ENCODE results near the gene HEPN1. TPM values are rescaled to one million over a fixed set of nuclear protein-coding genes. Genes with fewer than 3 reads are reported as not detected.
A peak's percentile ranks its signal among the peaks of the same experiment; 100 is the strongest.

The HEPN1 gene
- total RNA-seq, 2 experiments from 2014 or later: not detected

DNA sequence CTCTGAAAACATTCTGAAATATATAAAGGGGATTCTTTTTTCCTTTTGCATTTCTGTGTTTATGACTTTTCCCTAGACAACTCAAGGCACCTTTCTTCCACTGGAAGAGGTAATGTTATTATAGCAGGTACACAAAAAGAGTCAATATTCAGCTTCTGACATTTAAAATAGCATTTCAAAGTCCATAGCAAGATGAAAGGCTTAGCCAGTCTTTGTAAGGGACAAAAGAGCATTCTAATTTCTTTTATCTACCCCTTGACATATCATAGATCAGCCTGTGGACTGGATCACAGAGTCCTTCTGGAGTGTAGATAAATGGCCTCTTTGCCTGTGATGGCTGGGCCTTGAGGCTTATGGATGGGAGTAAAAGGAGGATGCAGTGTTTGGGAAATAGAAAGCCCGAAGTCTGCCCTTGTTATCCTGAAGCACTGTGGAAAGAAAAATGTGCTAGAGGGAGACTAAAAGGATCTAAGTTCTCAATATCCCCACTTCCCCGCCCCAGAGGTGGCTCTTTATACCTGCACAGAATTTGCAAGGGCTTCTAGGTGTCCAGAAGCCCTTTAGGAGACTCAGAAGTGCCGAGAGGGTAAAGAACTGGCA is 18.4 kb downstream of the HEPN1 start:
- Mint-ChIP-seq H3K4me1 (peaks cover 1% of the 10 kb centered on the region), H3K4me3 (no peak overlapping the region), H3K27me3 (no peaks in the 10 kb centered on the region), H3K36me3 (no peaks in the 10 kb centered on the region), H3K9me3 (no peaks in the 10 kb centered on the region), H3K27ac (no peak overlapping the region)
- no peak for DNase-seq

- H3K4me3 Mint-ChIP-seq: no peak overlapping the region
- DNase-seq: no peak
- H3K9me3 Mint-ChIP-seq: no peaks in the 10 kb centered on the region
- H3K36me3 Mint-ChIP-seq: no peaks in the 10 kb centered on the region
- H3K27ac Mint-ChIP-seq: no peak overlapping the region
- peaks cover 7% of the 10 kb centered on the region for H3K4me1 Mint-ChIP-seq
- no peaks in the 10 kb centered on the region for H3K27me3 Mint-ChIP-seq
Observed at GRCh38 chr11:124938206-124938765, 19.2 kb downstream of the HEPN1 start.

- Mint-ChIP-seq H3K4me1 (peaks cover 13% of the 10 kb centered on the region), H3K9me3 (no peaks in the 10 kb centered on the region), H3K27ac (no peak overlapping the region), H3K4me3 (no peak overlapping the region), H3K36me3 (no peaks in the 10 kb centered on the region), H3K27me3 (no peaks in the 10 kb centered on the region)
- DNase-seq: no peak
Observed at GRCh38 chr11:124938970-124939369, 19.9 kb downstream of the HEPN1 start.

DNA sequence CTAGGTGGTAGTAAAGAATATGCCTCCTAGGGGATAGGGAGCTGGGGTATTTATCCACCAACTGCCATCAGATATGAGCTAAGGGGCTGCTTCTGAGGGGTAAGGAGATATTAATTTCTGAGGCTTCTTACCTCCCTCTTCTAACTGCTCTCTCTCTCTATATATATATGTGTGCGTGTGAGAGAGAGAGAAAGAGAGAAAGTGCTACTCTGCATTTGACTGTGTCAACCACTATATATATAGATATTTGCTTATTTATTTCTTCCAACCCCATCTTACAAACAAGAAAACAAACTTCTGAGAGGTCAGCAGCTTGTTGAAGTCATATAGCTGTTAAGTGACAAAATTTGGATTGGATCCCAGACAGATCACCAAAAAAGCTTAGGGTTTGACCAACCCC is 22.7 kb downstream of the HEPN1 start:
- no peaks in the 10 kb centered on the region for H3K36me3 Mint-ChIP-seq

DNA sequence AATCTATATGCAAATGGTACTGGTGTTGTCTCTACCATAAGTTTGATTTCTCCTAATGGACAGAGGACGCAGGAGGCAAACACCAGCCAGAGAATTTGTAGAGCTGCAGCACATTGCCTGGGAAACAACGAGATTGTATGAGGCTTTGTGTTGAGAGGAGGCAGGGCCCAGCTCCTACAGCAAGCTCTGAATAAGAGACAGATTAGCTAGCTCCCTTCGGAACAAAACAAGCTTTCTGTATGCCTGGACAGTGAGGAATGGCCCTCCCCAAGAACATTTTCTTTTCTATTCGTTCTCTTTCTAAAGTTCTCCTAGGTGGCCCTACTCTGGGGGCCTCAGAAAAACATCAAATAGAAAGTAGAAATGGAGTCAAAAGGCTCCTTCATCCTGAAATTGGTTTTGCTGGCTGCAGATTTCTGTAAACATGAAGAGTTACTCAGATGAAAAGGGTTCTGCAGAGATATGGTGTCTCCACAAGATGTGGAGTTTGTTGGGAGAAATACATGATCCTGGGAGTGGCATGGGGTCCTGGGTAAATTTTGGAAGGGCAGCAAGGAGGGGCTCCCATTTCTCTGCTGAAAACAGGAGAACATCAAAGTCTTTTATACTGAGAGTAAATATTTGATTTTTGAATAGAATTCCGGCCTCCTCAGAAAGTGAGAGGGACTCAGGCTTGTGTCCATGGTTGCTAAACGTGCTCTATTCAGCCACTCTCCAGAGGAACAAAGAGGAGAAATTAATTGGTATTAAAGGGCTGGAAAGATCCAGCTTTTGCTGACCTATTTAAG is 23.6 kb downstream of the HEPN1 start:
- no peaks in the 10 kb centered on the region for H3K36me3 Mint-ChIP-seq
- no peak overlapping the region for H3K27ac Mint-ChIP-seq
- no peaks in the 10 kb centered on the region for H3K27me3 Mint-ChIP-seq
- no peaks in the 10 kb centered on the region for H3K9me3 Mint-ChIP-seq
- peaks cover 16% of the 10 kb centered on the region for H3K4me1 Mint-ChIP-seq
- H3K4me3 Mint-ChIP-seq: no peak overlapping the region
- no peak for DNase-seq

More for the DNA sequence above, 22.7 kb downstream of the HEPN1 start:
- Mint-ChIP-seq H3K27me3 (no peaks in the 10 kb centered on the region), H3K4me1 (peaks cover 16% of the 10 kb centered on the region), H3K27ac (no peak overlapping the region), H3K4me3 (no peak overlapping the region), H3K9me3 (no peaks in the 10 kb centered on the region)
- DNase-seq: no peak

DNA sequence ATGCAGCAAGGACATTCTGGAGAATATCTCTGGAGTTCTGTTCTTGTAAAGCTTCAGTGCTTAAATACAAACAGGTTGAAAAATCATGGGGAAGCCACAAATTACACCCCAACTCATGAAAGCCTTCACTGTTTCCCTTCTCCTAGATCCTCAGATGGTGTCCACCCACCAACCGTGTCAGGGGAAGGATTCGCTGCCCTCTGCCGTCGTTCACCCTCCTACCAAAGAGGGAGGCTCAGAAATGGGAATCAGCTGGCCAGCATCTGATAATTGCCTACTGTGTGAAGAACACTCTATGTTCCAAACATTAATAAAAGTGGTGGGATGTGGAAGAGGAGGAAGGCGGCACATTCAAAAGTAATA is 24.2 kb downstream of the HEPN1 start:
- peaks cover 1% of the 10 kb centered on the region for H3K9me3 Mint-ChIP-seq
- peaks cover 1% of the 10 kb centered on the region for H3K36me3 Mint-ChIP-seq
- no peaks in the 10 kb centered on the region for H3K27me3 Mint-ChIP-seq
- H3K4me3 Mint-ChIP-seq: no peak overlapping the region
- H3K27ac Mint-ChIP-seq: no peak overlapping the region
- H3K4me1 Mint-ChIP-seq: peaks cover 16% of the 10 kb centered on the region
- no peak for DNase-seq

DNA sequence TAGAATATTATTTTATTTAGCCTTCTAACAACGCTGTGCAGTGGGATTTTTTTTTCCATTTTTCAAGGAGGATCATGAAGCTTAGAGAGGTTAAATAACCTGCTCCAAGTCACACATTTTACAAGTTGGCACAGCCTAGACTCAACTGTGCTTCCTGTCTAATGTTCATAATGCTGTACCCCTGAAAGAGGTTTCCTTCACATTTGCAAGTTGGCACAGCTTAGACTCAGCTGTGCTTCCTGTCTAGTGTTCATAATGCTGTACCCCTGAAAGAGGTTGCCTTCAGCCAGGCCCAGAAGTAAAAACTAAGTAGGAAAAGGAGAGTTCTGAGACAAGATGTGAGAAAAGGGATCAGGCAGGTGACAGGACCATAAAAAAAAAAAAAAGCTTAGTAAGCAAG is 24.7 kb downstream of the HEPN1 start:
- DNase-seq: no peak
- H3K4me3 Mint-ChIP-seq: no peak overlapping the region
- H3K27ac Mint-ChIP-seq: peak overlapping the region; percentile 9
- no peaks in the 10 kb centered on the region for H3K27me3 Mint-ChIP-seq
- H3K4me1 Mint-ChIP-seq: peaks cover 16% of the 10 kb centered on the region
- peaks cover 6% of the 10 kb centered on the region for H3K9me3 Mint-ChIP-seq
- H3K36me3 Mint-ChIP-seq: peaks cover 6% of the 10 kb centered on the region

GRCh38 chr11:124944565-124944964 is 25.5 kb downstream of the HEPN1 start:
- H3K4me3 Mint-ChIP-seq: no peak overlapping the region
- H3K27ac Mint-ChIP-seq: no peak overlapping the region
- DNase-seq: no peak
- H3K27me3 Mint-ChIP-seq: no peaks in the 10 kb centered on the region
- peaks cover 16% of the 10 kb centered on the region for H3K4me1 Mint-ChIP-seq
- peaks cover 9% of the 10 kb centered on the region for H3K36me3 Mint-ChIP-seq
- H3K9me3 Mint-ChIP-seq: peaks cover 9% of the 10 kb centered on the region

DNA sequence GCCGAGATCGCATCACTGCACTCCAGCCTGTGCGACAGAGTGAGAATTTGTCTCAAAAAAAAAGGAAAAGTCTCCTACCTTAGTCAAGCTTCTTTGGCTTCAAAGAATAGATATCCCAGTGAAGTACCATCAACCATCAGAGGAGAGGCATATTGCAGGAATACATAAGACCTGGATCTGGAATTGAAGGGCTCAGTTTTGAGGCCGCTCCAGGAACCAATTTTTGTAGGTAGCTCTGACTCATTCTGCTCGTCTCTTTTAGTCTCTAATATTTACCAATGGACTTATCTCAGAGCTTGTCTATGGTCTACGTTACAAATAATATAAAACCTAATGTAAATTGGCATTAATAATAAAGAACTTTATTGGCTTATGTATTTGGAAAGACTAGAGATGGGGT is 26.8 kb downstream of the HEPN1 start:
- peaks cover 9% of the 10 kb centered on the region for H3K36me3 Mint-ChIP-seq
- no peak overlapping the region for H3K27ac Mint-ChIP-seq
- peaks cover 9% of the 10 kb centered on the region for H3K9me3 Mint-ChIP-seq
- DNase-seq: no peak
- no peak overlapping the region for H3K4me3 Mint-ChIP-seq
- H3K4me1 Mint-ChIP-seq: peaks cover 16% of the 10 kb centered on the region
- no peaks in the 10 kb centered on the region for H3K27me3 Mint-ChIP-seq

GRCh38 chr11:124946735-124947141 is 27.7 kb downstream of the HEPN1 start:
- Mint-ChIP-seq H3K27me3 (no peaks in the 10 kb centered on the region), H3K9me3 (peaks cover 9% of the 10 kb centered on the region), H3K4me3 (no peak overlapping the region), H3K4me1 (peaks cover 16% of the 10 kb centered on the region), H3K36me3 (peaks cover 9% of the 10 kb centered on the region), H3K27ac (no peak overlapping the region)
- no peak for DNase-seq

- DNase-seq: no peak
- H3K27me3 Mint-ChIP-seq: no peaks in the 10 kb centered on the region
- no peak overlapping the region for H3K4me3 Mint-ChIP-seq
- H3K4me1 Mint-ChIP-seq: peaks cover 2% of the 10 kb centered on the region
- H3K27ac Mint-ChIP-seq: no peak overlapping the region
- peaks cover 9% of the 10 kb centered on the region for H3K36me3 Mint-ChIP-seq
- H3K9me3 Mint-ChIP-seq: peaks cover 9% of the 10 kb centered on the region
Observed at GRCh38 chr11:124950601-124951330, 31.7 kb downstream of the HEPN1 start.

GRCh38 chr11:124951341-124951740 is 32.3 kb downstream of the HEPN1 start:
- DNase-seq: no peak

GRCh38 chr11:124953753-124954589 is 34.9 kb downstream of the HEPN1 start, which contains the start of gene CCDC15:
Gene CCDC15, plus strand, starts transcription at chr11:124954202. Its CDS starts 531 bp downstream, at chr11:124954733.
- peak; percentile 95 for DNase-seq
- Mint-ChIP-seq H3K4me1 (peaks cover 2% of the 10 kb centered on the region), H3K36me3 (peaks cover 3% of the 10 kb centered on the region), H3K27ac (no peak within 1 kb of the TSS), H3K27me3 (no peaks in the 10 kb centered on the region), H3K4me3 (no peak within 1 kb of the TSS), H3K9me3 (peaks cover 3% of the 10 kb centered on the region)

More at GRCh38 chr11:124951341-124951740, 32.3 kb downstream of the HEPN1 start:
- no peaks in the 10 kb centered on the region for H3K27me3 Mint-ChIP-seq
- H3K4me3 Mint-ChIP-seq: no peak overlapping the region
- peaks cover 9% of the 10 kb centered on the region for H3K36me3 Mint-ChIP-seq
- no peak overlapping the region for H3K27ac Mint-ChIP-seq
- H3K4me1 Mint-ChIP-seq: peaks cover 2% of the 10 kb centered on the region
- H3K9me3 Mint-ChIP-seq: peaks cover 9% of the 10 kb centered on the region

DNA sequence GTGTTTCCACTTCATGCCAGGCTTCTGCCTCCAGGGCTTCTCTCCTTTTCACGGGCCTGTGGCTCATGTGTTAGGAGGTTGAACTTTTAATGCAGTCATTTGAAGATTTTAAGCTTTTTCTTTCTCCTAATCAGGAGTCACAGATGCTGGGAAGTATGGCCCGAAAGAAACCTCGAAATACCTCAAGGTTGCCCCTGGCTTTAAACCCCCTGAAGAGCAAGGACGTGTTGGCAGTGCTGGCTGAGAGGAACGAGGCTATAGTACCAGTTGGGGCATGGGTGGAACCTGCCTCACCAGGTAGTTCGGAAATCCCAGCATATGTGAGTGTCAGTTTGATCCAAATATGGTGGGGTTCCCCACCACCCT is 35.5 kb downstream of the HEPN1 start:
- Mint-ChIP-seq H3K27me3 (no peaks in the 10 kb centered on the region), H3K27ac (no peak overlapping the region), H3K36me3 (no peaks in the 10 kb centered on the region), H3K4me3 (no peak overlapping the region), H3K4me1 (peaks cover 2% of the 10 kb centered on the region), H3K9me3 (no peaks in the 10 kb centered on the region)
- DNase-seq: no peak

Measured in activated naive CD8-positive, alpha-beta T cell treated with anti-CD3 and anti-CD28 coated beads for 36 hours (primary cell).